ENCODE measurements around the gene GNPDA1.

Gene GNPDA1

GRCh38 chr5:141954194-141954593 lies 58.6 kb downstream of the GNPDA1 start:
- no peak overlapping the region for H3K4me3 ChIP-seq (ENCODE audit: low read length)
- no peak for DNase-seq (ENCODE audit: low read depth)
- no peak for TF ChIP-seq CTCF (conservative IDR thresholded peaks at IDR 0.05; ENCODE audit: low read depth, low read length)

DNA sequence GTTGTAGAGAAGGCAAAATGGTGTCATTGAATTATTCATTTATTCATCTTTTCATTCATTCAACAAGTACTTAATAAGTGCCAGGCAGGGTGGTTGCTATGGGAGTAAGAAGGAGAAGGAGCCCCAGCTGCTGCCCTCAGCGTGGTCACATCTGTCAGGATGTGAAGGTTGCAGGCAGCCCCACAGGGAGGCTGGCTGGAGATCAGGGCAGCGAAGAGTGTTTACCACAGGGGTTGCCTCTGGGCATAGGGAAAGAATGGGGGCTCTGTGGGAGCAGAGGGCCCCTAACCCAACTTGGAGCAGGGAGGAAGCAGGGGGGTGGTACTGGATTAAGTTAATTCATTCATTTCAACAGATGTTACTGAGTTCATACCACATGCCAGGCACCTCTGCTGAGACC lies 60.8 kb downstream of the GNPDA1 start:
- no peak for DNase-seq (ENCODE audit: low read depth)
- TF ChIP-seq CTCF (conservative IDR thresholded peaks at IDR 0.05; ENCODE audit: low read depth, low read length): no peak
- H3K4me3 ChIP-seq (ENCODE audit: low read length): no peak overlapping the region

DNA sequence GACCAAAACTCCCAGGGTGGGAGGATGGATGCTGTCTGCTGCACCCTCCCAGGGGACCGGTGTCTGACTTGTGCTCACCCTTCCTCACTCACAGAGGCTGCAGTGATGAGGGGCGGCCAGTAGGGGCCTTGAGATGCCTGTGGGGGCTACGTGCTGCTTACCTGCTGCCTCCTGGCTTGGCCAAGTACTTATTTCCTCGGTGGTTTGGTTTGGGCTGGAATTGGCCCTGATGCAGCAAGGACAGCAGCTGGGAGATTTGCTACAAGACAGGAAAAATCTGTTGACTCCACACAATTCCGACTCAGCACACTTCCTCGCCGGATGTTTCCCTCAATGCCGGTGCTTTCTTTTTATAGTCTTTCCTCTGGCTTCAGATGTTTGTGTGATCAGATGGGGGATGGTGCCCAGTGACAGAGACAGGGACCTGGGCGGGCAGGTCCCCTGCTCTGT lies 61.5 kb downstream of the GNPDA1 start:
- H3K4me3 ChIP-seq (ENCODE audit: low read length): no peak overlapping the region
- DNase-seq (ENCODE audit: low read depth): no peak
- peak; percentile 69 for TF ChIP-seq CTCF (conservative IDR thresholded peaks at IDR 0.05; ENCODE audit: low read depth, low read length)

All from retinal pigment epithelial cell (primary cell).